ENCODE data around the gene RPL13A. TPM values are rescaled to one million over a fixed set of nuclear protein-coding genes. Genes with fewer than 3 reads are reported as not detected.

The RPL13A gene
- total and polyA plus RNA-seq, 9 of the 15 experiments (the other 6 are each of a cell fraction or from before 2014, with no cell fraction given): 1,744 to 5,482 (median 2,949) TPM

DNA sequence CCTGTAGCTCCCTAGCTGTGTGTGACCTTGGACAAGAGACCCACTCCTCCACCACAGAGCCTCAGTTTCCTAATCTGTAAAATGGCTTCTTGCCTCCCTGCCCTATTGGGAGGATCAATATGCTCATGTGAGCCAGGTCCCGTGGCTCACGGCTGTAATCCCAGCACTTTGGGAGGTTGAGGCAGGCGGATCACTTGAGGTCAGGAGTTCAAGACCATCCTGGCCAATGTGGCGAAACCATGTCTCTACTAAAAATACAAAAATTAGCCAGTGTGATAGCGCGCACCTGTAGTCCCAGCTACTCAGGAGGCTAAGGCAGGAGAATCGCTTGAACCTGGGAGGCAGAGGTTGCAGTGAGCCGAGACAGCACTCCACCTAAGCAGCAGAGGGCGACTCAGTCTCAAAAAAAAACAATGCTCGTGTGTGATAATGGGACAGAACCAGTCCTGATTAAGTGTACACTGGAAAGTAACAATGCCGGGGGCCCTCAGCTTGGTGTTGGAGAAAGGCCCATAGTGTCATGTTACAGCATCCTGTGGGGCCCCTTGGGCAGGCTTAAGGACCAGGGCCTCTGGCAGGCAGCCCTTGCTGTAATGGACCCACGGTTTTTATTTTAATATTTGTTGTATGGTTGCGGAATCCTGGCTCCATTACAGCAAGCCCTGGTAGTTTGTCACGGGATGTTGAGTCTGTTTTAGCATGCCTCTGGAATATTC is 15.6 kb downstream of the RPL13A start (continued):
- TF ChIP-seq, protein P1, sequence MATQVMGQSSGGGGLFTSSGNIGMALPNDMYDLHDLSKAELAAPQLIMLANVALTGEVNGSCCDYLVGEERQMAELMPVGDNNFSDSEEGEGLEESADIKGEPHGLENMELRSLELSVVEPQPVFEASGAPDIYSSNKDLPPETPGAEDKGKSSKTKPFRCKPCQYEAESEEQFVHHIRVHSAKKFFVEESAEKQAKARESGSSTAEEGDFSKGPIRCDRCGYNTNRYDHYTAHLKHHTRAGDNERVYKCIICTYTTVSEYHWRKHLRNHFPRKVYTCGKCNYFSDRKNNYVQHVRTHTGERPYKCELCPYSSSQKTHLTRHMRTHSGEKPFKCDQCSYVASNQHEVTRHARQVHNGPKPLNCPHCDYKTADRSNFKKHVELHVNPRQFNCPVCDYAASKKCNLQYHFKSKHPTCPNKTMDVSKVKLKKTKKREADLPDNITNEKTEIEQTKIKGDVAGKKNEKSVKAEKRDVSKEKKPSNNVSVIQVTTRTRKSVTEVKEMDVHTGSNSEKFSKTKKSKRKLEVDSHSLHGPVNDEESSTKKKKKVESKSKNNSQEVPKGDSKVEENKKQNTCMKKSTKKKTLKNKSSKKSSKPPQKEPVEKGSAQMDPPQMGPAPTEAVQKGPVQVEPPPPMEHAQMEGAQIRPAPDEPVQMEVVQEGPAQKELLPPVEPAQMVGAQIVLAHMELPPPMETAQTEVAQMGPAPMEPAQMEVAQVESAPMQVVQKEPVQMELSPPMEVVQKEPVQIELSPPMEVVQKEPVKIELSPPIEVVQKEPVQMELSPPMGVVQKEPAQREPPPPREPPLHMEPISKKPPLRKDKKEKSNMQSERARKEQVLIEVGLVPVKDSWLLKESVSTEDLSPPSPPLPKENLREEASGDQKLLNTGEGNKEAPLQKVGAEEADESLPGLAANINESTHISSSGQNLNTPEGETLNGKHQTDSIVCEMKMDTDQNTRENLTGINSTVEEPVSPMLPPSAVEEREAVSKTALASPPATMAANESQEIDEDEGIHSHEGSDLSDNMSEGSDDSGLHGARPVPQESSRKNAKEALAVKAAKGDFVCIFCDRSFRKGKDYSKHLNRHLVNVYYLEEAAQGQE (IDR thresholded peaks at IDR 0.05; ENCODE audit: borderline replicate concordance): peak; percentile 78
- TF ChIP-seq, protein P1 (CRISPR knock-in tag; IDR thresholded peaks at IDR 0.05; ENCODE audit: low read depth): no peak
- TF ChIP-seq ZNF780A (CRISPR knock-in tag; IDR thresholded peaks at IDR 0.05) (no peak), ETV5 (CRISPR knock-in tag; IDR thresholded peaks at IDR 0.05; ENCODE audit: low read depth) (peak; percentile 52; the same call in 1 of the 2 replicates), CREM (IDR thresholded peaks at IDR 0.05; ENCODE audit: low read depth) (peak; percentile 21; the same call in 1 of the 2 replicates), STAG1 (CRISPR knock-in tag; IDR thresholded peaks at IDR 0.05; ENCODE audit: borderline replicate concordance) (peak; percentile 66; the same call in 1 of the 2 replicates), PRDM10 (IDR thresholded peaks at IDR 0.05; ENCODE audit: partially characterized antibody) (peak; percentile 16), SMC3 (conservative IDR thresholded peaks at IDR 0.05; ENCODE audit: insufficient read depth, low read depth, low read length) (peak; percentile 80), SMARCA5 (IDR thresholded peaks at IDR 0.05) (0 out of 2 replicates have a peak, but pooled peaks have one; percentile 50), NR2C2 (CRISPR knock-in tag; IDR thresholded peaks at IDR 0.05) (no peak), NR2C2 (tag; IDR thresholded peaks at IDR 0.05) (no peak)
- TF ChIP-seq, protein P2, sequence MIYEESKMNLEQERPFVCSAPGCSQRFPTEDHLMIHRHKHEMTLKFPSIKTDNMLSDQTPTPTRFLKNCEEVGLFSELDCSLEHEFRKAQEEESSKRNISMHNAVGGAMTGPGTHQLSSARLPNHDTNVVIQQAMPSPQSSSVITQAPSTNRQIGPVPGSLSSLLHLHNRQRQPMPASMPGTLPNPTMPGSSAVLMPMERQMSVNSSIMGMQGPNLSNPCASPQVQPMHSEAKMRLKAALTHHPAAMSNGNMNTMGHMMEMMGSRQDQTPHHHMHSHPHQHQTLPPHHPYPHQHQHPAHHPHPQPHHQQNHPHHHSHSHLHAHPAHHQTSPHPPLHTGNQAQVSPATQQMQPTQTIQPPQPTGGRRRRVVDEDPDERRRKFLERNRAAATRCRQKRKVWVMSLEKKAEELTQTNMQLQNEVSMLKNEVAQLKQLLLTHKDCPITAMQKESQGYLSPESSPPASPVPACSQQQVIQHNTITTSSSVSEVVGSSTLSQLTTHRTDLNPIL (CRISPR knock-in tag; IDR thresholded peaks at IDR 0.05): no peak
